Measurements from ENCODE around the gene LECT2. TPM values are rescaled to one million over a fixed set of nuclear protein-coding genes. Genes with fewer than 3 reads are reported as not detected.

Gene LECT2
- total and polyA plus RNA-seq, 2 experiments from 2014 or later = 0.45 TPM; not detected in 1

DNA sequence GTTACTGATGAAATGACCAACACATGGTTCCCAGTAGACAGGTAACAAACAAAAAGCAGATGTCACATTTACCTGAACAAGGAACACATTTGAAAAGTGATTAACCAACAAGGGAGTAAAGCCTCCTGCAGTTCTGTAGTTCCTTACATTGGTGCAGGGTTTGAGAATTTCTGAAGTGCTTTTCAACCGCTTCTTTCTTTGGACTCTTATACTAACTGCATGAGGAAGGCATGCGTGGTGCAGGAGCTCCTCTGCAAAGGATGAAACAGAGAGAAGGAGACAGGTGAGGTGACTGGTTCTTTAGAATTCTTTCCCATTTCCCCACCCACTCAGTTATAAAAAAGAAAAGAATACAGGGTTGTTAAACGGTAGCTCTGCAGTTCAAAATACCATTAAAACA is 54.5 kb downstream of the LECT2 start:
- Histone ChIP-seq H4K20me1 (replicated peaks; ENCODE audit: insufficient read depth) (0 out of 2 replicates have a peak, but pooled peaks cover 3% of the 10 kb centered on the region), H3K27ac (ENCODE audit: low read depth) (no peak overlapping the region), H2AFZ (no peak overlapping the region), H3K79me2 (replicated peaks; ENCODE audit: insufficient read depth) (no peaks in the 10 kb centered on the region), H3K4me1 (ENCODE audit: insufficient read depth) (no peaks in the 10 kb centered on the region), H3K27me3 (ENCODE audit: insufficient read depth) (no peaks in the 10 kb centered on the region), H3F3A (replicated peaks; ENCODE audit: low read depth) (no peaks in the 10 kb centered on the region), H3K9me2 (ENCODE audit: insufficient read depth) (no peaks in the 10 kb centered on the region), H3K36me3 (ENCODE audit: insufficient read depth) (no peaks in the 10 kb centered on the region), H3K4me2 (no peak overlapping the region), H3K4me3 (no peak overlapping the region)
- H3K36me3 Mint-ChIP-seq (ENCODE audit: low read depth) = no peaks in the 10 kb centered on the region
- H3K27me3 Mint-ChIP-seq (ENCODE audit: insufficient read depth, low read depth, poor library complexity) = peaks cover 4% of the 10 kb centered on the region
- DNase-seq (ENCODE audit: low spot score) (no peak), ATAC-seq (no peak)
- TF ChIP-seq ETS1 (IDR thresholded peaks at IDR 0.05) = no peak
- no peak for TF ChIP-seq STAT1 (IDR thresholded peaks at IDR 0.05; ENCODE audit: unreplicated experiment)
- TF ChIP-seq EZH2phosphoT487 (IDR thresholded peaks at IDR 0.05; ENCODE audit: unreplicated experiment) = no peak
- no peak for TF ChIP-seq POLR2AphosphoS5 (IDR thresholded peaks at IDR 0.05; ENCODE audit: low read depth)
- TF ChIP-seq, protein P1, sequence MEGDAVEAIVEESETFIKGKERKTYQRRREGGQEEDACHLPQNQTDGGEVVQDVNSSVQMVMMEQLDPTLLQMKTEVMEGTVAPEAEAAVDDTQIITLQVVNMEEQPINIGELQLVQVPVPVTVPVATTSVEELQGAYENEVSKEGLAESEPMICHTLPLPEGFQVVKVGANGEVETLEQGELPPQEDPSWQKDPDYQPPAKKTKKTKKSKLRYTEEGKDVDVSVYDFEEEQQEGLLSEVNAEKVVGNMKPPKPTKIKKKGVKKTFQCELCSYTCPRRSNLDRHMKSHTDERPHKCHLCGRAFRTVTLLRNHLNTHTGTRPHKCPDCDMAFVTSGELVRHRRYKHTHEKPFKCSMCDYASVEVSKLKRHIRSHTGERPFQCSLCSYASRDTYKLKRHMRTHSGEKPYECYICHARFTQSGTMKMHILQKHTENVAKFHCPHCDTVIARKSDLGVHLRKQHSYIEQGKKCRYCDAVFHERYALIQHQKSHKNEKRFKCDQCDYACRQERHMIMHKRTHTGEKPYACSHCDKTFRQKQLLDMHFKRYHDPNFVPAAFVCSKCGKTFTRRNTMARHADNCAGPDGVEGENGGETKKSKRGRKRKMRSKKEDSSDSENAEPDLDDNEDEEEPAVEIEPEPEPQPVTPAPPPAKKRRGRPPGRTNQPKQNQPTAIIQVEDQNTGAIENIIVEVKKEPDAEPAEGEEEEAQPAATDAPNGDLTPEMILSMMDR (conservative IDR thresholded peaks at IDR 0.05; ENCODE audit: low read depth in 2 of 2) = no peak
- TF ChIP-seq ZNF462 (CRISPR knock-in tag; IDR thresholded peaks at IDR 0.05) = no peak
- no peak for TF ChIP-seq NANOG (IDR thresholded peaks at IDR 0.05; ENCODE audit: borderline replicate concordance)
- TF ChIP-seq CREB1 (CRISPR knock-in tag; IDR thresholded peaks at IDR 0.05; ENCODE audit: low read depth) = no peak
- no peak for TF ChIP-seq JUNB (IDR thresholded peaks at IDR 0.05; ENCODE audit: unreplicated experiment)
- TF ChIP-seq EZH2 (IDR thresholded peaks at IDR 0.05; ENCODE audit: low read depth, unreplicated experiment) = no peak
- no peak for TF ChIP-seq ZNF331 (CRISPR knock-in tag; IDR thresholded peaks at IDR 0.05; ENCODE audit: low read depth)
- no peak for TF ChIP-seq ZNF114 (CRISPR knock-in tag; IDR thresholded peaks at IDR 0.05)
- TF ChIP-seq REST (IDR thresholded peaks at IDR 0.05; ENCODE audit: unreplicated experiment) = no peak
- H3K9me3 Mint-ChIP-seq = no peaks in the 10 kb centered on the region
- H3K27ac Mint-ChIP-seq = no peak overlapping the region
- no peak overlapping the region for H3K4me3 Mint-ChIP-seq
- H3K4me1 Mint-ChIP-seq = no peaks in the 10 kb centered on the region
